TTC549 (cell line): ENCODE results near the gene CYB561D2.

Experiments
- FAIRE-seq: peaks from 2 replicates; lab custom pipeline; 2012; peaks lifted over from hg19 to GRCh38; lab: Jason Lieb, UNC

CYB561D2 gene

GRCh38 chr3:50341996-50342650 is 8.5 kb upstream of the CYB561D2 start:
- FAIRE-seq: no peak

- no peak for FAIRE-seq
Observed at GRCh38 chr3:50342813-50343633, 7.6 kb upstream of the CYB561D2 start.

GRCh38 chr3:50345008-50345407 is 5.7 kb upstream of the CYB561D2 start:
- no peak for FAIRE-seq

- FAIRE-seq: no peak
Observed at GRCh38 chr3:50345586-50346234, 5.0 kb upstream of the CYB561D2 start, which contains the start of gene ZMYND10. Gene ZMYND10 (minus strand): TSS chr3:50345732. CDS start chr3:50345579, 153 bp downstream.

- peak; percentile 53 for FAIRE-seq
Observed at GRCh38 chr3:50347187-50347813, 3.4 kb upstream of the CYB561D2 start.

GRCh38 chr3:50350213-50350526 is 492 bp upstream of the CYB561D2 start:
- FAIRE-seq: no peak

- FAIRE-seq: no peak
Observed at GRCh38 chr3:50351323-50351697, 648 bp downstream of the CYB561D2 start.

GRCh38 chr3:50352781-50353180 is 2.1 kb downstream of the CYB561D2 start:
- FAIRE-seq: no peak

- no peak for FAIRE-seq
Observed at GRCh38 chr3:50353245-50354004, 2.8 kb downstream of the CYB561D2 start.

GRCh38 chr3:50354186-50354764 is 3.6 kb downstream of the CYB561D2 start:
- FAIRE-seq: no peak

- no peak for FAIRE-seq
Observed at GRCh38 chr3:50354850-50355249, 4.2 kb downstream of the CYB561D2 start.

GRCh38 chr3:50355829-50356552 is 5.3 kb downstream of the CYB561D2 start:
- no peak for FAIRE-seq

- no peak for FAIRE-seq
Observed at GRCh38 chr3:50356553-50356952, 5.9 kb downstream of the CYB561D2 start.

GRCh38 chr3:50357481-50357880 is 6.8 kb downstream of the CYB561D2 start:
- no peak for FAIRE-seq

GRCh38 chr3:50358355-50358910 is 7.8 kb downstream of the CYB561D2 start:
- FAIRE-seq: no peak

- FAIRE-seq: peak; percentile 93
Observed at GRCh38 chr3:50358911-50359759, 8.5 kb downstream of the CYB561D2 start, which contains the start of gene TMEM115. Gene TMEM115 (minus strand): TSS chr3:50359521. CDS start chr3:50359063, 458 bp downstream.

- FAIRE-seq: no peak
Observed at GRCh38 chr3:50359760-50360110, 9.1 kb downstream of the CYB561D2 start.

GRCh38 chr3:50364573-50365079 is 14.0 kb downstream of the CYB561D2 start:
- FAIRE-seq: no peak

- no peak for FAIRE-seq
Observed at GRCh38 chr3:50365080-50365841, 14.6 kb downstream of the CYB561D2 start.
